NCI-H774 (cell line): ENCODE data around the gene PREX1.

Experiments used
- DNase-seq: peaks from one replicate; lab custom pipeline; 2025; lab: John Stamatoyannopoulos, UW

PREX1 gene

DNA sequence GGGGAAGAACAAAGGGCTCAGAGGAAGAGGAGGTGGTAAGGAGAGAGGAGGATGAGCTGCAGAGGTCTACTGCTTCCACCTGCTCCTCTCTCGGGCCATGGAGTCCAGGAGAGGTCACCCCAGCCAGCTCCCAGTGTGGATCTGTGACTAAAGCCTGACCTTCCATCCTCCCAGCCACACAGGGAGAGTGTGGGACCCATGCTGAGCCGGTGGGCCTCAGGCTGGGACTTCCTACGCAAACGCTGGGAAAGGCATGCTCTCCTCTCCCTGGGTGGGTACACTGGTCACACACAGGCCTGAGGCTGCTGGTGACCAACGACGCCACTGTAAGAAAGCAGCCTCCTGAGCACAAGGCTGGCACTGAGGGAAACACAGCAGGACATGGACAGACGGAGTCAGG, 111.3 kb downstream of the PREX1 start:
- no peak for DNase-seq

DNA sequence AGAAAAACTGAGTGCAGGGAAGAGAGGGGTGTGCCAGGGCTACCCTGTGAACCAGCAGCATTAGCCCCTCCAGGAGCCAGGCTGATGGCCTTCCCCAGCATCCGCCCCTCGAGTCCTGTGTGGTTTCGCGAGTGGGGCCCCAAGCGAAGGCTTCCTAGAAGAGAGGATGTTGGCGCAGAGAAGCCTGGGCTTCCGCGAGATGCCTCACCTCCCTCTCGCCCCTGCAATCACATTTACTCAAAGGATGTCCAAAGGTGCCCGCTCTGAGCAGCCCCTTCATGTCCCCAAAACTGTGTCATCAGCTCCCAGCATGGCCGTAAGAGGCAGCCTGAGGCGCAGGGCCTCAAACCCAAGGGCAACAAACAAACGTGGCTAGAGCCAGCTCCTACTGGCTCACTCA, 111.7 kb downstream of the PREX1 start:
- no peak for DNase-seq

DNA sequence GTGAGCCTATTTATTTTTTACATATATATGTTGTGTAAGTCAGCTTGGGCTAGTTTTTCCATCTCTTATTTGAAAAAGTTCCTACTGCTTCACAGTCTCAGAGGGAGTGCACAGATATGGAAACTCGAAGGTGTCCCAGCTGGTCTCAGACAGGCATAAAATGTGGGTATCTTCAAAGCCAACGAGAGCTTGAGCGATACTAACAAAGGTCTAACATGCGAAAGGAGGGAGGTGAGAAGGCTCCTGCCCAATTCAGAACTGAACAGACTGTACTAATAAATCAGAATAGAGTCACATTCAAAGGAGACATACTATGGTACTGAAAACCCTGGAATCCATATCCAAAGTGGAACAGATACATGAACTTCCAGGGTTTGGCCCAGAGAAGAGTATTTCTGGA, 113.0 kb downstream of the PREX1 start:
- no peak for DNase-seq

GRCh38 chr20:48711696-48712464, 115.9 kb downstream of the PREX1 start:
- DNase-seq = no peak

- no peak for DNase-seq
These were observed 116.8 kb downstream of the PREX1 start for GRCh38 chr20:48711044-48711428.

- no peak for DNase-seq
These were observed 117.3 kb downstream of the PREX1 start for GRCh38 chr20:48710341-48711043.

GRCh38 chr20:48709744-48710143, 118.1 kb downstream of the PREX1 start:
- no peak for DNase-seq

DNA sequence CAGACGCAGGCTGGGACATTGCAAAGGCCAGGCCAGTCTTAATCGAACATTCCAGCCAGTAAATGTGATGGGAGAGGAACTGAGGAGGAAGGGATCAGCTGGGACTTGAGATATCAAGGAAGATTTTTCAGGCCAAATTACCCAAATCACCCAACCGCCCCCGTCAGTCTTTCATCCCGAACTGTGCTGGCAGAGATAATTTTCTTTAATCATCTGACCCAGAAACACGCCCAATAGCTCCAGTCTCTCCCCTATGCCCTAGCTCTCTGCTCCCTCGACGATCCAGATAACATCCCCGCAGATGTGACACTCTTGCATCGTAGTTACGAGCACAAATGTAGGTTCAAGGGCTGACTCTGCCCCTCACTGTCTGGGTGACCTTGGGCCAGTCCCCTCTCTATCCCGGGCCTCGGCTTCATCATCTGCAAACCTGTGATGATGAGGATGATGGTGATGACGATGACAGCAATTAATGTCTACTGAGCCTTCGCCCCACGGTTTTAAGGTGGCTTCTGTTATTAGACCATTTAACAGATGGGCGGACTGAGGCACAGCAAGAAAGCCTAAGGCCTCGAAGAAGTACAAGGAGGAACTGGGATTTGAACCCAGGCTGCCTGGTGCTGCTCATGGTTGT, 118.6 kb downstream of the PREX1 start:
- DNase-seq = no peak

- no peak for DNase-seq
These were observed 119.2 kb downstream of the PREX1 start for GRCh38 chr20:48708630-48709029.

DNA sequence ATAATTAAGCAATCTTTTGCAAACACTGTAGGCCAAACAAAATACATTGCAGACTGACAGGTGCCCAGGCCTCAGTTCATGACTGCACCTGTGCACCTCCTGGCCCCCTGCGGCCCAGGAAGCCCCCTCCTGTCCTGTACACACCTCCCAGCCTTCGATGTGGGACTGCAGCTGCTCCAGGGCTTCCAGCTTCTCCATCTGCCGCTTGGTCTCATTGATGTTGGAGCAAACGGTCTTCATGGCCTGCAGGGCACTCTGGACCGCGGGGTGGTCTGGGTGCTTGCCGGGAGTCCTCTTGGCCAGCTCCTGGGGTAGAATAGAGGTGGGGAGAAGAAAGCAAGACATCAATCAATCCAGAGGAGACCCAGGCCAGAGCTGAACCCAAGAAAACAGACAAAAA, 119.7 kb downstream of the PREX1 start:
- DNase-seq = no peak

DNA sequence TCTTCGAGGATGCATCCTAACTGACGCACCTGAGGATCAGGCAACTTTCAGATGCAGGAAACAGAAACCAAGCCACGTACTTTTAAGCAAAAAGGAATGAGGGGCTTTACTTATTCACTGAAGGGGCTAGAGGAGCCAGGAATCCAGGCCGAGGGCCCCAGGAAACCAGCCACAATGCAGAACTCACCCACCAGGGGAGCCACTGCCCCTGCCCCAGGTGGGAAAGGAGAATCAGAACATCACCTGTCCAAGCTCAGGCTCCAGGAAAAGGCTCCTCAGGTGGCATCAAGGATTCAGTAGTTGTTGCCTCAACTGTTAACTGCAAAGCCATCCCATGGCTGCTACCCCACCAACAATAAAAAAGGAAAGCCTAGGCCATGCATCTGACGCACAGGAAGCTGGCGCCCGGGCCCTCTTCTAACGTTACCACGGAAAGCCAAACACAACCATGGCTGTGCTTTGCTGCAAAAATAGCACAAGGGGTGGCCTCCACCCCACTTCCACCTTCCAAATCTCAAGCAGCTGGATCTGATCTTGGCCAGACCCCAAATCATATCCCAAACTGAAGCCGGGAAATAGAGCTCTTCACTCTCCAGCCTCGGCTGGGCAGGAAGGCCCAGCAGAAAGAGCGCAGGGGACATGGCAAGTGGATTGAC, 121.0 kb downstream of the PREX1 start:
- no peak for DNase-seq

DNA sequence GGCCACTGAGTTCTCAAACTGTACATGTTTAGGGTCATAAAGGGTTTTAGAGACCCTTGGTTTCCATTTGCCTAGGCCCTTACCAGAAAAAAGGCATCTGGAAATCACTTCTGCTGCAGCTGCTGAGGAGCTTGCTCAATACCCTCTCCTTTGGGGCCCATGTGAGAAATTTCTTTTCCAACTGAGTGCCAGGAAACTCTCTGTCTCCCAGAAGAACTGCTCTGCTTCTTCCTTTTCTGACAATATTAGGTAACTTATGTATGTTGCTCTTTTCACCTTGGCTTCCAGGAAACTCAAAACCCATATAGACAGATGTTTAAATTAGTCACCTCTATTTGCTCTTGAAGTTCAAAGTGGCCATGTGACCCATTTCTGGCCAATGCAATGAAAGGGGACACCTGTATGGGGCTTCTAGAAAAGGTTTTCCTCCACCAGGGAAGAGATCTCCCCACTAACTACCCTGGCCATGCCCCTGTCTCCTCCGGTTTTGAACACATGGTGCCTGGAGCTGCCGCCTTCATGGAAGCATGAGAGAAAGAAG, 121.6 kb downstream of the PREX1 start:
- DNase-seq = no peak

GRCh38 chr20:48705240-48706115, 122.3 kb downstream of the PREX1 start:
- DNase-seq = no peak

DNA sequence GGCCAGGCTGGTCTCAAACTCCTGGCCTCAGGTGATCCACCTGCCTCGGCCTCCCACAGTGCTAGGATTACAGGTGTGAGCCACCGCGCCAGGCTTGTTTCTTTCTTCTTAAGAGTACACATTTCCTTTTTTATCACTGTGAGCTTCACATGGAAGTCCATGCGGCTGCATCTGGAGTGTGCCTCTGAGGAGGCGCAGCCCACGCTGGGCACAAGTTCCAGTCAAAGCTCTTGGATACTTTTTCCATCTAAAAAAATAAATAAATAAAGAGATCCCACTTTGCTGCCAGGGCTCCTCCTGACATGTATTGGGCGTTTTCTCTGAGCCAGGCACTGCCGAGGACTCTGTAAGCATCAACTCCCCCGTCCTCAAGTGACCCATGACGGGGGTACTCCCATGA, 123.0 kb downstream of the PREX1 start:
- DNase-seq = no peak

GRCh38 chr20:48703511-48704219, 124.1 kb downstream of the PREX1 start:
- no peak for DNase-seq

GRCh38 chr20:48703107-48703506, 124.7 kb downstream of the PREX1 start:
- no peak for DNase-seq

DNA sequence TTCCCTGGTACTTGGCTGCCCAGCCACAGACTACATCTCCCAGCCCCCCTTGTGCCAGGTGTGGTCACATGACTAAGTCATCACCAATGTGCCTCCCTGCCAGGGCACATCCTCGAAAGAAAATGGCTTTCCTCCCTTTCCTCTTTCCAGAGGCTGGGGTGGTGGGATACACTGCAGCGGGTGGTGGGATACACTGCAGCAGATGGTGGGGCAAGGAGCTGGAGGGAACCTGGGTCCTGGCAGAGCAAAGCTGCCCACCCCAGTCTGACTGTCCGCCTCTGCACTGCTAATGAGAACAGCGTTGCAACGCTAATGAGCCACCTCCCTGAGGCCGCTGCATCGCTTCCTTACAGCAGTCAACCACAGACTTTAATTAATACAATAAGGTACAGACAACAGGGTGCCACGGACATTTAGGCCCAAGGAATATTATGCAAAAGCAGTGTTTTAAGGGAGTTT, 125.3 kb downstream of the PREX1 start:
- DNase-seq = no peak

DNA sequence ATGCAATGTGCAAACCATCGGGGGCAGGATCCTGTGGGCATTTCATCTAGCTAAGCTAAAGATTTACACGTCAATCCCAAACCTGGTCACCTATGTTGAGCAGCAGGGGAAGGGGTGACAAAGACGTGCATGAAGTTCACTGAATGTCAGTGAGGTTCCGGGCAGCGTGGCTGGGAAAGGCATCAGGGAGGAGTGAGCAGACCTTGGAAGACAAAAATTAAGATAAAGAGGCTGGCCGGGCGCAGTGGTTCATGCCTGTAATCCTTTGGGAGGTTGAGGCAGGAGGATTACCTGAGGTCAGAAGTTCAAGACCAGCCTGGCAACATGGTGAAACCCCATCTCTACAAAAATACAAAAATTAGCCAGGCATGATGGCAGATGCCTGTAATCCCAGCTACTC, 126.1 kb downstream of the PREX1 start:
- no peak for DNase-seq

DNA sequence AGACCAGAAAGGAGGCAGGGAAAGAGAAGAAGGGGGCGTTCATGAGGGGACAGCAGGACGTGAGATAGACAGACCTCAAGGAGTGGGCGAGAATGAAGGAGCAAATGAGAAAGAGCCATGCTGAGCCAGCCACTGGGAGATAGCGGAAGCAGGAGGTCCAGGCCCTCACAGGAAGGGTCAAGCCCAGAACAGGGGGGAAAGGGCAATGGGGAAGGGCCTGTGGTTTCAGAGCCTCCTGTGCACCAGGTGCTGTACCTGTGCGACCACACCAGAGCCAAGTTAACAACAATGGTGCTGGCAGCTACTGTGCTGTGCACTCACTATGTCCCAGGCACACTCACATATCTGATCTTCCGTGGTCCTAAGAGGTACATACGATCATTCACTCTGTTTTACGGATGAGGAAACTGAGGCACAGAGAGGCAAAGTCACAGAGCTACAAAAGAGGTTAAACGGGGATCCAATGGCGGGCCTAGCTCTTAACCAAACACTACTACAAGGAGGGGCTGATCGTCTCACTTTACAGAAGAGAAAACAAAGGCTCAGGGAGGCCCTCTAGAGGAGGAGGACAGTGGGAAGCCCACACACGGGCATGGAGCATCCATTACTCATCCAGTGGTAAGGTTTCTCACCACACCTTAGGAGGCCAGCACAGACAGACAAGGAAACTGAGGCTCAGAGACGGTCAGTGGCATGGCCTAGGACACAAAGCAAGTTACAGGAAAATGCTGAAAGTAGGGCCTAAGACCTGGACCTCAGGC, 129.1 kb downstream of the PREX1 start:
- DNase-seq = no peak
